SKM-1 treated with dmso at 0.1 percent for 144 hours (cell line): ENCODE measurements around the gene THTPA.
"Not testable (repeated sequence)": the region's sequence is repeated elsewhere in the genome, so short reads cannot be mapped to it uniquely, and the experiment has no call there.

ENCODE experiments used
- DNase-seq: peaks from one replicate; lab custom pipeline; 2025; ENCODE audit not compliant: unreplicated experiment; lab: John Stamatoyannopoulos, UW

THTPA gene

GRCh38 chr14:23533652-23534435 lies 22.2 kb upstream of the THTPA start:
- no peak for DNase-seq

- no peak for DNase-seq
These were observed 20.1 kb upstream of the THTPA start for GRCh38 chr14:23535943-23536342.

DNA sequence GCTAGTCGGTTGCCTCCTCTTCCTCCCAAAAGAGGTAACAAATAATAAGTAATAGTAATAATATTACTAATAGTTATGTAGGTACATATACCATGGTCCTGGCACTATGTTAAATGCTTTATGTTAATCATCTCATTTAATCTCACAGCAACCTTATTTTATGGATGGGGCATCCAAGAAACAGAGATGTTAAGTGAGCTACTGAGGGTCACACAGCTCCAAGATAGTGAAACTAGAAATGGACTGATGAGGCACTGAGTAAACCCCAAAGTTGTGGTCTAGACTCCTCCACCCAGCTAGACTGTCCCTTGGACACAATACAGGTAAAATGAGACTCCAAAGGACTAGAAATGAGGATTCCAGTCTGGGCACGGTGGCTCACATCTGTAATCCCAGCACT lies 19.6 kb upstream of the THTPA start:
- no peak for DNase-seq

- DNase-seq, result not testable (repeated sequence)
These were observed 19.2 kb upstream of the THTPA start for GRCh38 chr14:23536906-23537305.

DNA sequence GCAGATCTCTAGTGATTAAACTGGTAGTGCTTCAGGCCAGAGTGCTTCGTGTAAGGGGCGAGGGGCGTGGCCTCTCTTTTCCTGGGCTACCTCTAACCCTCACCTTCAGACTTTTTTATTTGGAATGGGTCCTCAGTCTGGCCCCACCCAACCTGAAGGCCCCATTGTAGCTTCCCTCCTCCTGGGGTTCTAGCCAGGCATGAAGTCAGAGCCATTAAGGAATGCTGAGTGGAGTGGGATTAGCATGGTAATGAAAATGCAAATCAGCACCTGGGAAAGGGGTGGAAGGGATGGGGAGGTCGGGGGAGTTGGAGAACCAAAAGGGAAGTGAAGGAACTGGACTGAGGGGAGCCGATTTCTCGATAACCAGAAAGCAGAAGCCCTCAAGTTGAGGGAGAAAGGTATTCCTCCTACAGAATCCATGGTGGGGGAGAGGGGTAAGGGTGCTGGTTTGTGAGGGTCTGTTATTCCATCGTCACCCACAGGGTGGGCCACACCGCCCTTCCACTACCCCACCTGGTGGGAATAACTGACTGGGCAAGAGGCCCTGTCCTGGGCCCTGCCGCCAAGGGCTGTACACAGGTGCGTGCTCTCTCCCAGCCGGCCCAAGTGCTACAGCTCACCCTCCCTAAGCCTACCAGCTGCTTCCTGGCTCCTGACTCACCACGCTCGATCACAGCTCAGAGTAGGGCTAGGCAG lies 18.6 kb upstream of the THTPA start:
- DNase-seq, result no peak

DNA sequence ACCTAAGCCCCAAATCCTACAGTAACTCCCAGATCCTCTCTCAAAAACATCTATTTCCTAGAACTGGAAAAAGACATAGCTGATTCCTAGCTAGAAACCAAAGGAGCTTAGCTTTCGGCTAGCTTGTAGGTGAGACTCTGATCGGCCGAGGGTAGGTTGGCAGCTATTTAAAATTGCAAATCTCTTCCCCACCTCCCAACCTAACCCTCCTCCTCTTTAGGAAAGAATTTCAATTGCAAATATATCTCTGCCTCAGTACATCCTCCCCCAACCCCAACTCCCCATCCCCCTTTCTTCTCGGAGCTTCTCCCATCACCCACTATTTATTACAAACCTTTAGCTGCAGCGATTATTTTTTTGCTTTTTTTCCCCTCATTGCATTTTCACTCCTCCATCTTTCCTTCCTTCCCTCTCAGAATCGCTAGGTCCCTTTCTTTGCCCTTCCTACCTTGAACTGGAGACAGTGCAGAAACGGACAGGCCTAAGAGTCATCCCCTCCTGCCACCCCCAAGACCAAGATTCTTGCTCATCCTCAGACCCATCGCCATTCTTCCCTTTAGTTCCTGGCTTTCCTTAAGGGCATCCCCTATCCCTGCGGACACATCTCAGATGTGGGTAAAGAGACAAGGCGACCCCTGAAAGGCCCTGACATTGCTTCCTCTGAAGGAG lies 17.9 kb upstream of the THTPA start:
- DNase-seq, result no peak

GRCh38 chr14:23538785-23539184 lies 17.3 kb upstream of the THTPA start:
- DNase-seq, result no peak

GRCh38 chr14:23539248-23540140 lies 16.6 kb upstream of the THTPA start:
- DNase-seq, result peak; percentile 22

DNA sequence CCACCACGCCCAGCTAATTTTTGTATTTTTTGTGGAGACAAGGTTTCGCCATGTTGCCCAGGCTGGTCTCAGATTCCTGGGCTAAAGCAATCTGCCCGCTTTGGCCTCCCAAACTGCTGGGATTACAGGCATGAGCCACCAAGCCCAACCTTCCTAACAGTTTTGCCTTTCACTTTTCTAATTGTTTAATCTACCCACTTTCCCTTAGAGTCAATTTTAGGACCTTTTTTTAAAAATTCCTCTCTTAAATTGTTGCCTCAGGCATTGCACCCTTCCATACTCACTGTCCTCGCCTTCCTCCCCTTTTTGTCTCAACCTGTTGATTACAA lies 16.0 kb upstream of the THTPA start:
- DNase-seq, result no peak

GRCh38 chr14:23542261-23542660 lies 13.8 kb upstream of the THTPA start:
- no peak for DNase-seq

DNA sequence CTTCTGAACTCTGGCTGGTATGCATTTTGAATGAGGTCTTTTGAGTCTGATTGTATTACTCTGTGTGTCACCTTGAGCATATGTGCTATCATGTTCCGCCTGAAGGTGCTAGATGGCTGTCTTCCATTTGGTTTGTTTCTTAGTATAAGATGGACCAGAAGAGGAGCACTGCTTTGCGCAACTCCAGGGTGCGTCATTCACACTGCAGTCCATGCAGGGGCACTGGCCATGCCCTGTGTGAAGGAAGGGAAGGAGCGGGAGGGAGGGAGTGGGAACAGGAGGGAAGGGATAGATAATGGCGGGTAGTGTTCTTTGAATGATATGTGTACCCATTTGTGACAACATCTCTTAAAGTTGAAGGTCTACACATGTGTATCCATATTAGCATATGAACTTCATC lies 12.7 kb upstream of the THTPA start:
- DNase-seq, result no peak

GRCh38 chr14:23544511-23545447 lies 11.3 kb upstream of the THTPA start:
- DNase-seq, result no peak

- DNase-seq, result no peak
These were observed 10.2 kb upstream of the THTPA start for GRCh38 chr14:23545740-23546365.

DNA sequence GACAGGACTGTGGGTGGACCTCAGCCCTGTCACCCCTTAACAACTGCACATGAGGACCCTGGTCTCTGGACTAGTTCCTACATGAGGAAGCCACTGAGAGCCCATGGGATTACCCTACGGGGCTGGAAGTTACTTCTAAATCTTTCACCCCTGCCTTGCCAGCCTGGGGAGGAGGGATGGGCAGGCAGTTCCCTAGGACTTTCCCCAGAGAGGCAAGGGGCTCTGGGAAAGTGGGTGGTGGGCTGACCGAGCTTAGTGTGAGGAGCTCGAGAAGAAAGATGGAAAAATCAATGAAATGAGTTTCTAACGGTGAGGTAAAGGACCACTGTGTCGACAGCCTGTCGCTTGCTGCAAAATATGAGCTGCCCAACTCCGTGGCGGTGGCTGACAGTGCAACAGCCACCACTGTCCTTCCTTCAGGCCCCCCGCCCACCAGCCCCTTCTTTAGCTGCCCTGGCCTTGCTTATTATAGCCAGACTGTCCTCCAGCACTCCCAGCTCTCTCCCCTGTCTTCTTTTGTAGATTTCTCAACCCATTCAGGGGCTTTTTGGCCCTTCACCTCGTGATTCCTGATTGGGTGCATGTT lies 9.5 kb upstream of the THTPA start:
- DNase-seq, result no peak

GRCh38 chr14:23547924-23548323 lies 8.1 kb upstream of the THTPA start:
- no peak for DNase-seq

DNA sequence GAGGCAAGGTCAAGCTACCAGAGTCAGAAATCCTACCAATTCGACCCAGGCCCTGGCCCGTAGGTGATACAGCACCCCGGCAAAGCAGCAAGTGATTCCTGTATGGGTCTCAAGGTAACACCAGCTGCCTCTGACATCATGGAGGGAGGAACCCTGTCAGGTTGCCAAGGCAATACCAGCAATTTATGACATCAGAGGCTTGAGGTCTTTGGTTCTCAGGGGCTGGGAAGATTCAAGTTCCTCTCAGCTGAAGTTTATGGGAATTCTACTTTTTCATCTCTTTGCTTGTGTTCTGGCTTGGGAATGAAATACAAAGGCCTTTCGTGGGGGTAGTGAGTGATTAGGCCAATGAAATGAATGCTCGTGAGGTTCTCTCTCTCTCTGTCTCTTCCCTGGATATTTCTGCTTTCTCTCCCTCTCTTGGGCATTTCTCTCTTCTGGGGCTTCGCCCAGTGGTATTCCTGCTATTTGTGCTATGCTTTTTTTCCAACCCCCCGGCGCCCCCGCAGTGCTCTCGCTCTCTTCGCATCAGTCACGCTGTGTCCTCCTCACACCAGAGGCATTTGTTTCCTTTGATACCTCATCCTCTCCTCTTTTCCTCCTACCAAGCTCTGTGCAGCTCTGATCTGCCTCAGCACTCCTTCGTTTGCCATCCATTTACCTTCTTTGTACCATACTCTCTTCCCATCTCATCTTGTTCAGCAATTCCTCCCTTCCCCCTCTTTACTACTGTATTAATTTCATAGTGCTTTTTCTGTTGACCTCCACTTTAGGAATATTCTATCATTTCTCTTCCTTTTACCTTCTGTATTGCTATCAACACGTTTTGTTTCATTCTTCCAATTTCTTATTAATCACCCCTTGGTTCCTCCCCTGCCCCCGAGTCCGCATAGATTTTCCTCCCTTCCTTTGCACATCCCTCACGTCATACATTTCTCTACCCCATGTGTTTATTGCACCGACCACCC lies 7.4 kb upstream of the THTPA start:
- no peak for DNase-seq

DNA sequence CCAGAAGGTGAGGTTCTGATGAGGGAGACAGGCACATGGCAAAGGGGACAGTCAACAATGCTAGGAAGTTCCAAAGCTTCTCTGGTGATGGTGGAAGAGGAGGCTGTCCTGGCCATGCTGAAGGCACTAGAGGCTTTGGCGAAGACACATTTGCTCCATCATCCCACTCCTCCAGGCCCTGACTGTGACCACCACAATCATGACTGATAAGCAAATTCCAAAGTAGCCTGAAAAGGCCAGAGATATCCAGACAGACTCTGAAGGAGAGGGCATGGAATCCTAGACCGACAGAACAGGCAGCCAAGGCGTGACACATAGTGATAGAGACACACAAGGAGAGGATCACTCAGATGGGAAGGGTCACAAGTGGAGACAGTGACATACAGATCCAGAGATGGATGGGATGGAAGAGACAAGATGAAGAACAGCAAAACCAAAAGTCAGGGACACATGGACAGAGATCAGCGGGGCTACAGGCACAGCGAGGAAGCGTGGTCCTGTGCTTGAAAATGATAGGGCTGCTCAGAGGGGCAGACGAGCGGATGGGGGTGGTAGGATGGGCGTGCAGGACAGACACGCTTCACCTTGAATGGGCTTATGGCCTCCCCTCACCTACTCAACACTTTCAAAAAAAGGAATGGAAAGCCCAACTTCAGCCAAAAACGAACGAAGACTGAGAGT lies 5.8 kb upstream of the THTPA start:
- DNase-seq, result no peak
